Activated CD8-positive, alpha-beta T cell treated with anti-CD3 and anti-CD28 coated beads for 36 hours (primary cell): ENCODE data around the gene SYTL1. TPM values are rescaled to one million over a fixed set of nuclear protein-coding genes. Genes with fewer than 3 reads are reported as not detected.
A peak's percentile ranks its signal among the peaks of the same experiment; 100 is the strongest.

Source experiments
- ATAC-seq: fragments of 200-7000 bp; cut with Tn5 transposase; one replicate; pipeline ENCODE4 v1.10.0; 2021; ENCODE audit warnings: mild to moderate bottlenecking, moderate library complexity
- CTCF ChIA-PET: fragments of 350-600 bp; sonication (Branson Sonifier 250); formaldehyde crosslinking; loops from one replicate; lab custom pipeline; 2021; ENCODE audit warnings: antibody characterized with exemption; lab: Charles Lee
- POLR2A ChIA-PET: fragments of 350-600 bp; sonication (Branson Sonifier 250); formaldehyde crosslinking; loops from one replicate; lab custom pipeline; 2021; ENCODE audit warnings: antibody characterized with exemption; lab: Charles Lee
- DNase-seq: peaks from one replicate; pipeline ENCODE4 v3.0.0-alpha.2; 2020
- H3K27ac Mint-ChIP-seq: one replicate; pipeline ENCODE4 v1.8.0; 2021; ENCODE audit warnings: mild to moderate bottlenecking, mixed read lengths
- H3K27me3 Mint-ChIP-seq: one replicate; pipeline ENCODE4 v1.8.0; 2021; ENCODE audit warnings: mixed read lengths
- H3K36me3 Mint-ChIP-seq: one replicate; pipeline ENCODE4 v1.8.0; 2021; ENCODE audit warnings: low read depth, mixed read lengths
- H3K4me1 Mint-ChIP-seq: one replicate; pipeline ENCODE4 v1.8.0; 2021; ENCODE audit warnings: low read depth, mixed read lengths
- H3K4me3 Mint-ChIP-seq: one replicate; pipeline ENCODE4 v1.8.0; 2021; ENCODE audit warnings: mild to moderate bottlenecking, moderate library complexity, mixed read lengths
- H3K9me3 Mint-ChIP-seq: one replicate; pipeline ENCODE4 v1.8.0; 2021; ENCODE audit warnings: mixed read lengths
- intact Hi-C: fragments of 100-400 bp; cut with micrococcal nuclease; formaldehyde crosslinking; loops from one replicate; pipeline ENCODE4 v1.10.0; 2022
- total RNA-seq, 2 experiments: library from RNA; stranded (reverse); gene quantifications; one replicate each; pipeline ENCODE4 v1.2.3, GENCODE V29; 2021
- TF ChIP-seq, protein P1 (sequence below): fragments of 200-600 bp; IDR thresholded peaks from one replicate; pipeline ENCODE4 v1.8.0; 2022; ENCODE audit warnings: antibody characterized with exemption, mild to moderate bottlenecking

The SYTL1 gene
- total RNA-seq, 2 experiments from 2014 or later = 77.7 to 80.6 TPM

DNA sequence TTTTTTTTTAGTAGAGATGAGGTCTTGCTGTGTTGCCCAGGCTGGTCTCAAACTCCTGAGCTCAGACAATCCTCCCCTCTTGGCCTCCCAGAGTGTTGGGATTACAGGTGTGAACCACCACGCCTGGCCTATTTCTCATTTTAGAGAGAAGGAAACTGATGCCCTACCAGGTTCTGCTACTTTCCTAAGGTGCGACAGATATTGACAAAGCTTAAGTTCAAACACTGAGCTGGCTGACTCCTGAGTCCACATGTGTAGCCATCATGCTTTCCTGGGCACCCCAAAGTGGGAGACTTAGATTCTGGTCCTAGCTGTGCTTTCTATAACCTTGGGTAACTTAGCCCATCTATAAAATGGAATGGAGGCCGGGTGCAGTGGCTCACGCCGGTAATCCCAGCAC, 25.0 kb upstream of the SYTL1 start:
- DNase-seq = no peak
- intact Hi-C loops = no loop called here
- H3K27ac Mint-ChIP-seq = no peak overlapping the region
- peaks cover 5% of the 10 kb centered on the region for H3K4me1 Mint-ChIP-seq
- CTCF ChIA-PET = interaction anchor here (1.1 to 3.1 kb wide), 8 partner anchors 16 to 271 kb away, joined by 3 to 15 read pairs (median 6); no protein-coding TSS in a partner anchor
- no peaks in the 10 kb centered on the region for H3K36me3 Mint-ChIP-seq
- TF ChIP-seq, protein P1, sequence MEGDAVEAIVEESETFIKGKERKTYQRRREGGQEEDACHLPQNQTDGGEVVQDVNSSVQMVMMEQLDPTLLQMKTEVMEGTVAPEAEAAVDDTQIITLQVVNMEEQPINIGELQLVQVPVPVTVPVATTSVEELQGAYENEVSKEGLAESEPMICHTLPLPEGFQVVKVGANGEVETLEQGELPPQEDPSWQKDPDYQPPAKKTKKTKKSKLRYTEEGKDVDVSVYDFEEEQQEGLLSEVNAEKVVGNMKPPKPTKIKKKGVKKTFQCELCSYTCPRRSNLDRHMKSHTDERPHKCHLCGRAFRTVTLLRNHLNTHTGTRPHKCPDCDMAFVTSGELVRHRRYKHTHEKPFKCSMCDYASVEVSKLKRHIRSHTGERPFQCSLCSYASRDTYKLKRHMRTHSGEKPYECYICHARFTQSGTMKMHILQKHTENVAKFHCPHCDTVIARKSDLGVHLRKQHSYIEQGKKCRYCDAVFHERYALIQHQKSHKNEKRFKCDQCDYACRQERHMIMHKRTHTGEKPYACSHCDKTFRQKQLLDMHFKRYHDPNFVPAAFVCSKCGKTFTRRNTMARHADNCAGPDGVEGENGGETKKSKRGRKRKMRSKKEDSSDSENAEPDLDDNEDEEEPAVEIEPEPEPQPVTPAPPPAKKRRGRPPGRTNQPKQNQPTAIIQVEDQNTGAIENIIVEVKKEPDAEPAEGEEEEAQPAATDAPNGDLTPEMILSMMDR = no peak
- H3K27me3 Mint-ChIP-seq = no peaks in the 10 kb centered on the region
- POLR2A ChIA-PET = interaction anchor here (1.4 to 1.7 kb wide), 3 partner anchors 11 to 39 kb away, joined by 3 to 4 read pairs (median 3); no protein-coding TSS in a partner anchor
- no peaks in the 10 kb centered on the region for H3K9me3 Mint-ChIP-seq
- no peak for ATAC-seq
- no peak overlapping the region for H3K4me3 Mint-ChIP-seq

DNA sequence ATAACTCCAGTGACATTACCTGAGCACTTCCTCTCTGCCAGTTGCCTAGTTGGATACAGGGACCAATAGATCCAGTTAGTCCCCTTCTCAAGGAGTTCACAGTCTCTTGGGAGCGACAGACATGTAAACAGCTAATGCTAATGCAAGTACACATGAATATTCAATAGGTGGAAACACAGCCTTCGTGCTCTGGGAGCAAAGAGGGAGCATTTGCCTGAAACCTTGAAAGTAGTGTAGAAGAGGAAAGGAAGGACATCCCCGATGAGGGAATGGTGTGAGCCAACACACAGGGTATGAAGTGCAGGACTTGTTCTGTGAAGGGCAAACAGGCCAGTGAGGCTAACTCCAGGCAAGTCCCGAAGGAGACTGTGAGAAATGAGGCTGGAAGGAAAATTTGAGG, 23.7 kb upstream of the SYTL1 start:
- DNase-seq (no peak), ATAC-seq (no peak)
- CTCF ChIA-PET = interaction anchor here (0.8 to 3.1 kb wide), 6 partner anchors 9 to 72 kb away, joined by 3 to 15 read pairs (median 3); no protein-coding TSS in a partner anchor
- Mint-ChIP-seq H3K27me3 (no peaks in the 10 kb centered on the region), H3K36me3 (peaks cover 6% of the 10 kb centered on the region), H3K27ac (no peak overlapping the region), H3K4me3 (no peak overlapping the region), H3K9me3 (no peaks in the 10 kb centered on the region), H3K4me1 (peaks cover 7% of the 10 kb centered on the region)
- TF ChIP-seq, protein P1 = no peak
- POLR2A ChIA-PET = no interaction called here
- intact Hi-C loops = no loop called here

DNA sequence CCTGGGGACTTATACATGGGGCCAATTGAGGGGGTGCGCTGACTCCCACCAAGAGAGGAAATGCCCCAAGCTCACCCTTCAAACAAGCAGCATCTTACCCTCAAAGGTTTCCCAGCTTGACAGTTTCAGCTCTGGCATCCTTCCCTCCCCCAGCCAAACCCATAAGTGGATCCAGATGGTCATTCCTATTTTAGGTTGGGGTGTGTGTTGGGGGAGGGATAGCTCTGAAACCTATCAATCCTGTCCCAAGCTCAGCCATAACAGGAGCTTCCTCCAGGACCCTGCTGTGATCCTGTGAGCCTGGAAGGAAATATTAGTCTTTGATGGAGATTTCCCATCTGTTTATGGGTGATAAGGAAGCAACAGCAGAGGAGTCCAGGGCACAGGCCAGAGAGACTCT, 23.2 kb upstream of the SYTL1 start:
- DNase-seq (no peak), ATAC-seq (no peak)
- intact Hi-C loops = no loop called here
- CTCF ChIA-PET = interaction anchor here (0.8 to 3.1 kb wide), 7 partner anchors 8 to 72 kb away, joined by 3 to 15 read pairs (median 3); partner anchors contain the start of gene MAP3K6
- no peak overlapping the region for H3K4me3 Mint-ChIP-seq
- no peaks in the 10 kb centered on the region for H3K9me3 Mint-ChIP-seq
- POLR2A ChIA-PET = no interaction called here
- no peak overlapping the region for H3K27ac Mint-ChIP-seq
- TF ChIP-seq, protein P1 = no peak
- H3K27me3 Mint-ChIP-seq = no peaks in the 10 kb centered on the region
- H3K4me1 Mint-ChIP-seq = peaks cover 11% of the 10 kb centered on the region
- peaks cover 6% of the 10 kb centered on the region for H3K36me3 Mint-ChIP-seq

GRCh38 chr1:27321813-27322568, 19.8 kb upstream of the SYTL1 start, which contains the start of gene TMEM222:
Gene TMEM222 (plus strand): TSS chr1:27322163. CDS start chr1:27322198, 35 bp downstream.
- peak; percentile 97 for DNase-seq
- Mint-ChIP-seq H3K9me3 (no peaks in the 10 kb centered on the region), H3K4me1 (peaks cover 39% of the 10 kb centered on the region), H3K36me3 (peaks cover 27% of the 10 kb centered on the region), H3K27ac (peak within 1 kb of the TSS; percentile 95), H3K4me3 (peak within 1 kb of the TSS; percentile 95), H3K27me3 (no peaks in the 10 kb centered on the region)
- TF ChIP-seq, protein P1 = no peak
- intact Hi-C loops = no loop called here
- POLR2A ChIA-PET = interaction anchor here (0.7 to 1.8 kb wide), 5 partner anchors 10 to 60 kb away, joined by 3 to 5 read pairs (median 4); partner anchors contain the start of genes CD164L2 and SYTL1
- peak; percentile 98 for ATAC-seq
- CTCF ChIA-PET = interaction anchor here (0.9 to 3.1 kb wide), 10 partner anchors 10 to 347 kb away, joined by 3 to 39 read pairs (median 5); no protein-coding TSS in a partner anchor
